ENCODE measurements around the gene RIN3.

The RIN3 gene

DNA sequence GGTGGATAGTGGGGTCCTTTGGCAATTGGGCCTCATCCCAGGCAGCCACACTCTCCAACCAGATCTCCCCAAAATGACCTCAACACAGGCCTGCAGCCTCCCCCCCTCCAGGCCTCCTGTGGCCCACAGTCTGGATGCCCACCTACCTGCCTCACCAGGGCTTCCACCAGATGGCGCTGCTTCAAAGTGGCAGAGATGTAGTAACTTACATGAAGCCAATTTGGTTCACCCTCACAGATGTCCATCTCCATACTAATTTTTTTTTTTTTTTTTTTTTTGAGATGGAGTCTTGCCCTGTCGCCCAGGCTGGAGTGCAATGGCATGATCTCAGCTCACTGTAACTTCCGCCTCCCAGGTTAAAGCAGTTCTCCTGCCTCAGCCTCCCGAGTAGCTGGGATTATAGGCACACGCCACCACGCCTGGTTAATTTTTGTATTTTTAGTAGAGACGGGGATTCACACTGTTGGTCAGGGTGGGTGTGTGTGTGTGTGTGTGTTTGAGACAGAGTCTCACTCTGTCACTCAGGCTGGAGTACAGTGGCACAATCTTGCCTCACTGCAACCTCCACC, 201.2 kb downstream of the RIN3 start:
- peak; percentile 70 for DNase-seq (ENCODE audit: low spot score)

DNA sequence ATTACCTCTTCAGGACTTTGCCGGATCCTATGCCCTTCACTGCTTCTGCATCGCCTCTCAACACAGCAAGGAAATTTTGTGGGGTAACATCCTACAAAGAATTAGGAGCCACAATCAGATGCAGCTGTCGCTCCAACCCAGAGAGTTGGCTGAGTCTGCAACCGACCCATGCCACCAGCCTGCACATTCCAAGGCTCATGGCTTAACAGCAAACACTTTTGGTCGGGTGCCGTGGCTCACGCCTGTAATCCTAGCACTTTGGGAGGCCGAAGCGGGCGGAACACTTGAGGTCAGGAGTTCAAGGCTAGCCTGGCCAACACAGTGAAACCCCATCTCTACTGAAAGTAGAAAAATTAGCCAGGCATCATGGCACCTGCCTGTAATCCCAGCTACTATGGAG, 202.6 kb downstream of the RIN3 start:
- DNase-seq (ENCODE audit: low spot score), result no peak

DNA sequence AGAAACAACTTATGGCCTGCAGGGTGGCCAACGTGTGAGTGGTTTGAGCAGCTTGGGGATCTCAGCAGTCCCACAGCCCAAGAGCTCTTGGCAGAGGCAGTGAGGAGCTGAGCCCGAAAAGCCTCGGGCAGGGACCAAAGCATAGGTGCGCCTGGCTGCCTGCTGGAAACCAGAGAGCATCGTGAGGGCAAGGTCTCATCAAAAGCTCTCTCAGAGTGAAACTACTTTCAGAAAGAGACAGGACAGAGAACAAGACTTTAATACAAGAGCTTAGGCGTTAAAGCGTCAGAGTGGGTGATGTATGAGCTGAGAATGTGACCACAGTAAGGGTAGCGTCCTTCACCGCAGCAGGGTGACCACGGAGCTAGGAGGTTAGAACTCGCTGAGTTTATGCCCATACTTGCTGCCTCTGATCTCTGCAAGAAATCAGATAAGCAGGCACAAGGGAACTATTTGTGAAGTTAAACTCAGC, 204.0 kb downstream of the RIN3 start:
- no peak for DNase-seq (ENCODE audit: low spot score)

DNA sequence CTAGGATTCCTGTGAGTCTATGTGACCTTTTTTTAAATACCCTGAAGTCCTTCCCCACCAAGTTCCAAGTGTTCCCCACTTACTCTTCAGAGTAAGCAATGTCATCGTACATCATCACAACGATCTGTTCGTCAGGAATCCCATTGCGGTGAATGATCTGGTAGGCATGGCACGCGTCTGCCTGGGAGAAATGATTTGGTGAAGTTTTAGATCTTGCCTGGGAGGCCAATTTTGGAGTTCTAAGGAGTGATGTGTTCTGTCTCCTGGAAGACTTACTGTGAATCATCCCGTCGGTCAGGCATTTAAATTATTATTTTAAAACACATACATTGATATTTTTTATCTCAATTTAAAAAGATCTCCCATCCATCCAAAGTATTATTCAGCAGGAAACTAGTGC, 205.1 kb downstream of the RIN3 start:
- no peak for DNase-seq (ENCODE audit: low spot score)

DNA sequence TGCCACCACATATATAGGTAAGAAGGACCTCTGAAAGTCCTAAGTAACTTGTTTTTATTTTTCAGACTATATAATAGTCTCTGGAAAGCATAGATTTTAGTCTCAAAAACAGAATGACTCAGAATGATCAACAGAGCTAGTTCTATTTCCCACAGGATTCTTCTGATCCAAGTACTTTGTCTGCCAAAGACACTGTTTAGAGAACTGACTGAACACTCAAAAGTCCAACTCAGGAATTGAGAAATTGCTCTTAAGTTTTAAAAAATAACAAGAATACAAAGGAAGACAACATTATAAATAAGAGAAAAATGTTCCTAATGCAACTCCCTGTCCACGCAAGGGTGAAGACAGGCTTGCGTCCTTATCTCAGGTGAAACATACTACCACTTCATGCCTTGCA, 205.8 kb downstream of the RIN3 start:
- no peak for DNase-seq (ENCODE audit: low spot score)

DNA sequence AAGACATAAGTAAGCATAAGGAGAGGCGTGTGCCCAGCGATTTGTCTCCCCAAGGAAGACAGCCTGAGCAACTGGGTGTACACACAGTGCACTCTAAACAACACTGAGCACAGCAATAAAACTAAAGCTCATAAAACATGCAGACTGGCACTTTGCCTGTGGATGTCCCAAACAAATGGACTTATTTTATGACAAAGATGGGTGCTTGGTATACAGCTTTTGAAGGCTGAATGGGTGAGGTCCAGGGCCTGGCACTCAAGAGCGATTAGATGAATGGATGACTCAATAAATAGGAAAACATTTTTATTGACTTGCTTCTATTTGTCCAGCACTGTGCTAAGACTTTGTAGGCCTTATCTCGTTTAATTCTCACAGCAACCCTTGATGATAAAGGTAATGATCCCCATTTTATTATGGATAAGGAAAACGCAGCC, 206.3 kb downstream of the RIN3 start:
- DNase-seq (ENCODE audit: low spot score), result peak; percentile 18

DNA sequence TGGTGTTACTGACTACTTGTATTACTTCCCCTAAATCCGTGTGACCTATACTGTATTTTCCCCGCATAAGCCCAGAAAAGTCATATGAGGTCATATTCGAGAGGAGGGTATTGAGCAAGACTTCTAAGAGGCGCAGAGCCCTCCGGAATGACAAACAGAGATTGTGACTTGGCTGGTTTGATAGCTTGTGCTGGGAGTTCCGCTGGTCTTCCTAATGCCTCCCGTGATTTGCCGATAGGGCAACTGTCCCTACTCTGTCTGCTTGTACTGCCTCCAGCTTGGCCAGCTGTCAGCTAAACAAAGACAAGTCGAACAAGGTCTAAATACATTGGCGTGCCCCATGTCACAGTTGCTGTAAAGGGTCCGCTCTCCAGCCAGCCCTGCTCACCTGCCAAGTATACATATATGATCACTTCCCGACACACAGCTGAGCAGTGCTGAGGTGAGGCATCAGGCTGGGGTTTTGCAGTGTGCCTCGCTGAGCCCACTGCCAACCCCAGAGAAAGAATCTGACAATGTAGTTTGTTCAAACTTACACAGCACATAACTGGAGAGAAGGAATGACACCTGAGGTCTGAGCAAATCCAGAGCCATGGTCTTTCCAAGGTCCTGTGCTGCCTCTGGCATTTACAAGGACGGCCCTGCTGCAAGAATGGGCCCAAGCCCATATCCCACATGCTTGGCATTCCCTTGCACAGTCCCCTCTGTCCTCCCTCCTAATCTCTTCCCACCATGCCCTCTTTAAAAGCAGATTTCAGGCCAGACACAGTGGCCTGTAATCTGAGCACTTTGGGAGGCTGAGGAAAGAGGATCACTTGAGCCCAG, 211.1 kb downstream of the RIN3 start:
- no peak for DNase-seq (ENCODE audit: low spot score)

DNA sequence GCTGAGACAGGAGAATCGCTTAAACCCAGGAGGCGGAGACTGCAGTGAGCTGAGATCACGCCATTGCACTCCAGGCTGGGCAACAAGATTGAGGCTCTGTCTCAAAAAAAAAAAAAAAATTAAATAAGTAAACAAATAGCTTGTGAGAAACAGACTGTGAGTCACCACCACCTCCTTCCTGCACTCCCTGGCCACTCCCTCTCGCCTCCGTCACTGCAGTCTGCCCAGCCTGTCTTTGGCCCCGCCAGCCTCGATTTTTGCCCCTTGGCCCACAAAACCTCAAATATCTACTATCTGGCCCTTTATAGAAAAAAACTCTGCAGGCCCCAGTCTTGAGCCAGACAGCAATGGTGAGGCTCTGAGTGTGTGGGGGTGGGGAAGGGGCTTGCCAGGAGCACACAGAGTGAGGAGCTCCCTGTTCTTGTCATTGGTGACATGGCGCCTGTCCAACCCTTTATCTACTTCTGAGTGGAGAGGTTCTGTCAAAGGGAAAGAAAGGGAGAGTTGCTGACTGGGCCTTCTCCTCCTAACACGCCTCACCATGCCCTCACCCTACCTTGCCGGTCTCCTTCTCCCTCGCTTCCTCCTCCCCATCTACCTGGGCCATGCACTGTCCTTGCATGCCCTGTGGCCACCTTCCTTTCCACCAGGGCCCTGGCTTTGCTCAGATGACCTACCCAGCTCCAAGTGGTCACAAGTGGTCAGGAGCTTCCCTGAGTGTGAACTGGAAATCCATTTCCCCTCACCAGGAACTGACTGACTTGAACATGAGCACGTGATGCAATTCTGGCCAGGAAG, 212.8 kb downstream of the RIN3 start:
- no peak for DNase-seq (ENCODE audit: low spot score)

DNA sequence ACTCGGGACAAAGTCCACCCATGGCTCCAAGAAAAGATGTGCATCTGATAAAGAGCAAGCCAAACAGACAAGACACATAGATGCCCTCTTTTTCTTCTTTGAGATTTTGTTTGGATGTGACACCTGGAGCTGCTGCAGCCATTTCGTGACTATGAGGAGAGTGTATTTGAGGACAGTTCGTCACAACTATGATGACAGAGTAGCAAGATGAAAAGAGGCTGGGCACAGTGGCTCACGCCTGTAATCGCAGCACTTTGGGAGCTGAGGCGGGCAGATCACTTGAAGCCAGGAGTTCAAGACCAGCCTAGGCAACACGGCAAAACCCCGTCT, 213.3 kb downstream of the RIN3 start:
- no peak for DNase-seq (ENCODE audit: low spot score)

DNA sequence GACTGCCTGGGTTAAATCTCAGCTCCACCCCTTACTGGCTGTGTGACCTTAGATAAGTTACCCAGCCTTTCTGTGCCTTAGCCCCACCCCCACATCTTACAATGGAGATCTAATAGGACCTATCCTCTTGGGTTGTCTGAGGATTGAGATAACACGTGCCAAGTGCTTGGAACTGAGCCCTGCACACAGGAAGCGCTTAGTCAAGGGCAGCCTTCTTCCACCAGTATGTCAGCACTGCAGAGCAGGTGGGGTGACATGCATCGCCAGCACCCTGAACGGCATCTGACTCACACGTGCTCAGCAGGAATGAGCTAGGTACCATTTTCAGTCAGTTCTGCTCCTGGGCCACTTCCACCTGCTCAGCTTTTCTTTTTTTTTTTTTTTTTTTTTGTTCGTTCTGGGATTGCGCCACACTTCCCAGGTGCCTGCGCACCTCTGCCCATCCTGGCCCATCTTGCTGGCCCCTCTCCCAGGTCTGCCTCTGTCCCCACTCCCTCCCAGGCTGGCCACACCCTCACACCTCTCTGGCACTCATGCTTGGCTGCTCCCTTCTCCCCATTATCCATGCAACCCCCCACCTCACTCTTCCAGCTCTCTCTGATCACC, 215.3 kb downstream of the RIN3 start:
- DNase-seq (ENCODE audit: low spot score), result no peak

DNA sequence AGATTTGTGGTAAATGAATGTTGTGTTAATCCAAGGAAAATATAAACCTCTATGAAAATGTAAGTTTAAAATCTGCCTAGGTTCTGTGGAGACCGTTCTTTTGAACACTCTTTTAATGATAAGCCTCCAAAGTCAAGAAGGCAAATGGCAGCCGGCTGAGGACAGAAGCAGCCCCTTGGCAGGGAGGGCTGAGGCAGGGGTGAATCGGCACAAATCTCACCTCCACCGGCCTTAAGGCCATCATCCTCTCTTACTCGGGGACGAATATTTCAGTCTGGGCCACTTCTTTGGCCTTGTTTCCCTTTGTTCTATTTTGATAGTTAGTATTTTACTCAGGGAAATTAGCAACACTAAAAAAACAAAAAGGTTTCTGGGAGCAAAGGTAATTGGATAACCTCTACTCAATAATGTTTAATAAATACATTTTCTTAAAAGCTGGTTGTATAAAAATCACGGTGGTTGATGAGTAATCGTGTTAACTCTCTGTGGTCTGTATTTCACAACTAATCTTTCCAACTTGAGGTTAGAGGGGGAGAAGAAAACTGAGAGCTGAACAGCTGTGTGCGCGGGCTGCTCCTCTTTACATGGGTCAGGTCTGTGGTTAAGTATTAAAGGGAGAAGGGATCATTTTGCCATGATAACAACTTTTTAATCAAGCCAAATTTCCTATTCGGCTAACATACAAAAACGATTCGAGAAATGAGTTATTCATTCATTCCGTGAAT, 216.2 kb downstream of the RIN3 start:
- no peak for DNase-seq (ENCODE audit: low spot score)

DNA sequence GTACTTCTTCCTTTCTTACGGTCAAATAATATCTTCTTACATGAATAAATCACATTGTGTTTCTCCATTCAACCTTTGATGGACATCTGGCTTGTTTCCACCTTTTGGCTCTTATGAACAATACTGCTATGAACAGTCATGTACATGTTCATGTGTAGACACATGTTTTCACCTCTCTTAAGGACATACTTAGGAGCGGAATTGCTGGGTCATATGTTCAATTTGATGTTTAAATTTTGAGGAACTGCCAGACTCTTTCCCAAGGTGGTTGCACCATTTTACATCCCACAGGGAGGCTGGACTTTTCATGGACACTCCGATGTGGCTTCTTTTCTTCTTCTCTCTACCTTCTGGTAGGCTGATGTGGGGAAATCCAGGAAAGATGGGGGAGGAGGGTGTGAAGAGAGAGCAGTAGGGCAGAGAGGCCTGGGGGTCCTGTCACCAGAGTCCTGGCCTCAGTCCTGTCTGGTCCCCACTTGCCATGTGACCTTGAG, 218.1 kb downstream of the RIN3 start:
- DNase-seq (ENCODE audit: low spot score), result no peak

DNA sequence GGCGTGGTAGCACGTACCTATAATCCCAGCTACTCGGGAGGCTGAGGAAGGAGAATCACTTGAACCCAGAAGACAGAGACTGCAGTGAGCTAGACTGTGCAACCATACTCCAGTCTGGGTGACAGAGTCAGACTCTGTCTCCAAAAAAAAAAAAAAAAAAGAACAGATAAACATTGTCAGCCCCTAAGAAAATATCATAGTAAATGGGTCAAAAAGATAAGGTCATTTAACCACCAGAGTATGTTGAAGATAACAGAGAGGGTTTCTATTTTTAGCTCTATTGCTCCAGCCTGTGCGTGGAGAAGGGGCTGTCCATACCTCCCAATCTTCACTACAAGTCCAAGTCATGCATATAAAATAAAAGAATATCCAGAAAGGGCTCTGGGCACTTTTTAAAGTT, 219.4 kb downstream of the RIN3 start:
- no peak for DNase-seq (ENCODE audit: low spot score)

DNA sequence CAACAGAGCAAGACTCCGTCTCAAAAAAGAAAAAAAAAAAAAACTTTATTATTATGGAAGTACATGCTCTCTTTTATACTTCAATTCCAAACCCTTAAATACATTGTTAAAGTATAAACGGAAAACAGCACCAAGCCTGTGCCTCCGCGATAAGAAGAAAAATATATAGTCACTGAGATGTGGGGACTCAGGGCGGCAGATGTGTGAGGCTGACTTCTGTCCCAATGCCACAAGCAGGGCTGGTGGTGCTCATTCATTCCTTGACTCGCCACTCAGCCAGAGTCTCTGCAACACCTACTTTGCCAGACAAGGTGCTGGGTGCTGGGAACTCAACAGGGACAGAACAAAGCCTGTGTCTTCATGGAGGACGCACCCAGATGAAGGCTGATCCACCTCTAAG, 221.0 kb downstream of the RIN3 start:
- no peak for DNase-seq (ENCODE audit: low spot score)

DNA sequence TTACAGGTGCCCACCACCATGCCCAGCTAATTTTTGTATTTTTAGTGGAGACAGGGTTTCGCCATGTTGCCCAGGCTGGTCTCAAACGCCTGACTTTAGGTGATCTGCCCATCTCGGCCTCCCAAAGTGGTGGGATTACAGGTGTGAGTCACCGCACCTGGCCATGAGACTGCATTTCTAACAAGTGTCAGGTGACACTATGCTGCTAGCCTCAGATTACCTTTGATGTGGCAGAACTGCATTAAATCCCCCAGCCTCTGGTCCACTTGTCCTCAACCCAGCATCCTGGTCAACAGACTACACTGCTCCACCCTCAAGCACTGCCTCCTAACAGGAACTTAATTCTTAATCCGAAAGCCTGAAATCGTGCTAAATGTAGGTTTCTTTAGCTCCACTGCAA, 221.8 kb downstream of the RIN3 start:
- no peak for DNase-seq (ENCODE audit: low spot score)

DNA sequence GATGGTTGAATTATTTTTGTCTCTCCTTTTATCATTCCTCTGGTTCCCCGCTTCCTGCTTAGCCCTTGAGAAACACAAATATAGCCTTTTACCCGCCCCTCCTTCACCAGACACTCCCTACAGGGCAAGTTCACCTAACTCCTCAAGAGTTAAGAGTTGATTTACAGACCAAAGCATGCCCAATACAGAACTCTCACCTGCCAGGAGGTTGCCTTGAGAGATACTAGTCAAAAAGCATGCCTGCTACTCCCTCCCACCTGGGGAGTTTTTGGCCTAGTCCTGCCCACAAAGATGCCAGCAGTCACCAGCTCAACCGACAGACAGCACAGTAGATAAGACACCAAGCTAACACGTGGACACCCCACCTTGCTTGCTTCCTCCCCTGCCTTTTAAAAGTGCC, 223.6 kb downstream of the RIN3 start:
- no peak for DNase-seq (ENCODE audit: low spot score)

DNA sequence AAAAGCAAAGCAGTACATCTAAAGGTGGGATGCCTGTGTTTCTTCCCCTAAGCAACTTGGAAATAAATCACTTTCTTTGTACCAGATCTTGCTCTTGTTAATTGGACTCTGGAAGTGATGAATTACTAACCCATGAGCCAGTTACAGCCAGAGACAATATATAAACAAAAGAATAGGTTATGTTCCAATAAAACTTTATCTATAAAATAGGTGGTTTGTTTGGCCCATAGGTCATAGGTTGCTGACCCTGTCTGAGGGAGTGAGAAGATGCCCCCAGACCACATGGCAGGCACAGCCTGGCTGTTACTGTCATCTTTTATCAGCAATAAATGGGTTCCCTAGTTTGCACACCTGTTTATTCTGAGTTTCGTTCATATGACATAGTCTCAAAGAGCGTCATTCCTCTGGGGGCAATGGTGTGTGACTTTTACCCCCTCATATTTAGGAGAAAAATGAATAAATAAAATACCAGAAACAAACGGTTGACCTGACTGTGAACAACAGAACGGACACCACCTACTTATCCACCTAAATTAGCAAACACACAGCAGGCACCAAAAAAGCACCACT, 224.1 kb downstream of the RIN3 start:
- DNase-seq (ENCODE audit: low spot score), result no peak

Measured in Ammon's horn (tissue), 1 donor.